ENCODE measurements around the gene NUP93.
"Not testable (repeated sequence)": the region's sequence is repeated elsewhere in the genome, so short reads cannot be mapped to it uniquely, and the experiment has no call there.

The NUP93 gene

DNA sequence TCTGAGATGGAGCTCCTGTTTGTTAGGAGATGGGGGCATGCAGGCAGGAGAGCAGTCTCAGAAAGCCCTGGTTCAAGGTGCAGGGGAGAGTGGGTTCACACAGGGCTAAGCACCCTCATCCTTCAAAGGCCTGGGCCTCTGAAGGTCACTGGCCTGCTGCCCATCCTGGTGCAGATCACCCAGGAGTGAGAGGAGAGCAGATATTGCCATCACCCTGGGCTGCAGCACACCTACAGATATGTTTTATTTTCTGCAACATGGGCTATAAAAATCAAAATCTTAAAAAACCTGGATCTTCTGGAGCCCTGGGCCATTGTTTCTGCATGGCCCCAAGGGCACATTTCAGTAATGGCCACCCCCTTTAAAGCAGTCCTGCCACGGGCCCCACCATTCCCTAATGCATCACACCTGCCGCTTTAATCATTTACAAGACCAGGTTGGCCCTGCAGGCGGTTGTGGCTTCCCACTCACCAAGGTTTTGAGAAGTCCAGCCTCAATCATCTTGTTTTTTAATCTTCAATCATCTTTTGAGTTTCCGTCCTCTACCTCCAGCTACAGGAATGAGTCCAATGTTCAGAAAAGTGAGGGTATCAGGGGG lies 20.4 kb upstream of the NUP93 start:
- no peak for DNase-seq (ENCODE audit: low read depth)

DNA sequence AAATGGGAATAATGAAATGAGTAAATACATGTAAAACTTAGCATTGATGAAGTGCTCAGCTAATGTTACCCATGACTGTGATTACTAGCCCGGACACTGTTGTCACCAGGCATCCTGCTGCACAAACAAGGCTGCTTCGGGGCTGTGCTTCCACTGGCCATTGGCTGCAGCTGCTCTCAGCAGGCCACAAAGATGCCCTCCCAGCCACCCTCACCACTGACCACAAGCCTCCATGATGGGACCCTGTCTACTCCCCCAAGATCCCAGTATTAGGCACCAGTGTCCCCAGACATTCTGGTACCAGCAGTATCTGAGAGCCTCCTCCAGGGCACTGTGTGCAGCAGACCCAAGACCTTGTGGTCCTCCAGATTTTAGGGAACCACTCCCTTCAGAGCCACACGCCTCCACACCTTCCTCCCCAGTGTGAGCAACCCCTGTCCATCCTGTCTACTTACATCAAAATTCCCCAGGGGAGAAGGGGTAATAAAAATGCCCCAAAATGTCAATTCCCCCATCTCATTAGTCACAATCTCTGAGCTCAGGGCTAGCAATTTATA lies 19.7 kb upstream of the NUP93 start:
- no peak for DNase-seq (ENCODE audit: low read depth)

DNA sequence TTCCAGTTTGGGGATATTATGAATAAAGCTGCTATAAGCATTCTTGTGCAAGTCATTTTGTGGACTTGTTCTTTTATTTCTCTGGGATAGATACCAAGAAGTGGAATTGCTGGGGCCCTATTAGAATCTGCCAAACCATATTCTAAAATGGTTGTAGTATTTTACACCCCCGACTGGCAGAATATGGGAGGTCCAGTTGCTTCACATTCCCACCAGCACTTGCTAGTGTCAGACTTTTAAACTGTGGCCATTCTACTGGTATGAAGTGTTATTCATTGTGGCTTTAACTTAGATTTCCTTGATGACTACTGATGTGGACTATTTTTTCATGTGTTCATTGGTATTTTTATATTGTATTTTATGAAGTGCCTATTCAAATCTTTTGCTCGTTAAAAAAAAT lies 18.1 kb upstream of the NUP93 start:
- DNase-seq (ENCODE audit: low read depth), result no peak

DNA sequence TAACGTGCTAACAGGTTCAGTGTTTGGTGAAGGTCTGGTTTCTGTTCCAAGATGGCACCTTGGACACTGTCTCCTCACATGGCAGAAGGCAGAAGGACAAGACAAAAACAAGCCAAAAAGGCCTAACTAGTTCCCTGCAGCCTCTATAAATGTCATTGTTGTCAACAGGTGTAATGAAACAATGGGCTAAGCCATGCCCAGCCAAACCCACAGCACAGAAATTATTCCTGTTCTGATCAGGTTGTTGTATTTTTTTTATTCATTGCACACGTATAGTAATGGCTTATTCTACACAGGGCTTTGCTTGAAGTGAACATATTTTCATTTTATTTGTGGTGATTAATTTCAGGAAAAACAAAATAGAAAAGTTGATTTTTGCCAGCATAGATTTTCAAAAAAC lies 16.1 kb upstream of the NUP93 start:
- DNase-seq (ENCODE audit: low read depth), result no peak

DNA sequence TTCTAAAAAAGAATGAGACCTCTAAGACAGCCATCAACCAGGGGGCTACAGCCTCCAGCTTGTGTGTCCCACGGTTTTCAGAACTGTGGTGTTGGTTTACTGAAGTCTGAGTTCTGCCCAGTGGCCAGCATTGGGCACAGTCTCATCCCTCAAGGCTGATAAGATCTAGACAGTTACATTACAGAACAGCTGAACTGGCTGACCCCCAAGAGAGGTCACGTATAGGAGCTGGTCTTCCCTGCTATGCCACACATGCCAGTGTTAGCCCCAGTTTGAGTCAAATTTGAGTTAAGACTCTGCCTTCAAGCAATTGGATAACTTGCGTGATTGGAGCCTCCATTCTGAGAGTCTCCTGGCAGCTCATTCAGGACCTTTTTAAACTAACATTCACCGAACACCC lies 14.8 kb upstream of the NUP93 start:
- DNase-seq (ENCODE audit: low read depth), result no peak

DNA sequence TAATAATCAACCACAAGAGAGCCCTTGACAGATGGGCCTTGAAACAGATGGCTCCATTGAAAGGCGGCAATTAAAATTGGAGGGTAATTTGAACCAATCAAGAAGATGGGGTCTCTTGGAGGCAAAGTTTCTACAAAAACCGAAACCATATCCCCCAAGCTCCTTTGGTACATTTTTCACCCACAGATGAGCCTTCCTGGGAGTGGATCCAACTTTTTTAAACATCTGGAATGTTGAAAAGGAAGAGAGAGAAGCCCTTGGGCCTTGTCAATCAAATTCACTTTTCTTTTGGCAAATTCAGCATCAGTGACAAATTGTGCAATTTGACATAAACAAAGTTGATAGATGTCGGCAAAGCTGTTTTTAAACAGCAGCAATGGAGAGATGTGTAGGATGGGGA lies 13.2 kb upstream of the NUP93 start:
- no peak for DNase-seq (ENCODE audit: low read depth)

DNA sequence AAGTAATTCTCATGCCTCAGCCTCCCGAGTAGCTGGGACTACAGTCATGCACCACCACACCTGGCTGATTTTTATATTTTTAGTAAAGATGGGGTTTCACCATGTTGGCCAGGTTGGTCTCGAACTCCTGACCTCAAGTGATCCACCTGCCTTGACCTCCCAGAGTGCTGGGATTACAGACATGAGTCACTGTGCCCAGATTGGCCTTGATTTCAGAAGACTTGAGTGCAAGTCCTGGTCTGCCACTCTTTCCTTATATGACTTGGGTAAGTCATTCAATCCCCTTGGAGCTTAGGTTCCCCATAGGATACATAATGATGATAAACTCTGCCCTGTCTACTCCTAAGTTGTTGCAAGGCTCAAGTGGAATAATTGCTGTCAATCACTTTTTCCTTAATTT lies 12.4 kb upstream of the NUP93 start:
- DNase-seq (ENCODE audit: low read depth), result not testable (repeated sequence)

DNA sequence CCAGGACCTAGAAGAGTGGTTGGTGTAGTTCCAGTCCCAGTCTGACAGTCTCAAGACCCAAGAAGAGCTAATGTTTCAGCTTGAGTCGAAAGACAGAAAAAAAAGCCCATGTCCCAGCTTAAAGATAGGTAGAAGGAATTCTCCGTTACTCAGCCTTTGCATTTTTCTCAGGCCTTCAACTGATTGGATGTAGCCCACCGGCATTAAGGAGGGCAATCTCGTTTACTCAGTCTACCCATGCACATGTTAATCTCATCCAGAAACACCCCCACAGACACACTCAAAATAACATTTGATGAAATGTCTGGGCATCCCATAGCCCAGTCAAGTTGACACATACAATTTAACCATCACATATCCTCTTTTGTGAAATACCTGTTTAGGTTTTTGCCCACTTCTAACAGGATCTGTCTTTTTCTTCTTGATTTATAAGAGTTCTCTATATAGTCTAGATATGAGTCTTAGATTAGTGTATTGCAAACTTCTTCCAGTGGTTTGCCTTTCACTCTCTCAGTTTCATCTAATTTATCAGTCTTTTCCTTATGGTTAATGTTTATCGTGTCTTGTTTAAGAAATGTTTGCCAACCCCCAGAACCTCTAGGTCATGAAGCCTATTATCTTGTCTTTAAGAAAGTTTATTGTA lies 7.6 kb upstream of the NUP93 start:
- no peak for DNase-seq (ENCODE audit: low read depth)

DNA sequence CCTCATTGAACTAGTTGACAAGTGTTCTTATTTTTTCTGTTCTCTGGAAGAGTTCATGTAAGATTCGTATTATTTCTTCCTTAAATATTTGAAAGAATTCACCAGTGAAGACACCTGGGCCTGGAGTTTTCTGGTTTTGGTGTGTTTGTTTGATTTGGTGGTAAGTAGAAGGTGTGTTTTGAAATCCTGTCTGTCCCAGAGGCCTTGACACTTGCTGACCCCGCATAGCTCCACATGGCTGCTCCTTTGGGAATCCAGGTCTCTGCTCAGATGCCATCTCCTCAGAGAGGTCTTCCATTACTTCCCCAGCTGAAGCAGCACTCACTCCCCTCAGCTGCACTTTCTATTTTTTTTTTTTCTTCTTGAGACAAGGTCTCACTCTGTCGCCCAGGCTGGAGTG lies 5.7 kb upstream of the NUP93 start:
- no peak for DNase-seq (ENCODE audit: low read depth)

DNA sequence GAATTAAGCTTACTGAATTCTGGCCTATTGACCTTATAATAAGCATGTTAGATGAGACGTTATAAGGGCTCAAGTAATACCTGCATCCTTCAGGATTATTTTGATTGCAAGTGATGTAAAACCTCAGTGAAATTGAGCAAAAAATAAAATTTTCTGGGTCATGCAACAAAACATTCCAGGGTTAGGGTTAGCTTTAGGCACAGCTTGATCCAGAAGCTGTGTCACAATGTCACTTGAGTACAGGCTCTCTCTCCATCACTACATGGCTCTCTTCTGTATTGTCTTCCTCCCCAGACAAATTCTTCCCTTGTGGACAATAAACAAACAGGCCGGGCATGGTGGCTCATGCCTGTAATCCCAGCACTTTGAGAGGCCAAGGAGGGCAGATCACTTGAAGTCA lies 3.6 kb upstream of the NUP93 start:
- DNase-seq (ENCODE audit: low read depth), result no peak

DNA sequence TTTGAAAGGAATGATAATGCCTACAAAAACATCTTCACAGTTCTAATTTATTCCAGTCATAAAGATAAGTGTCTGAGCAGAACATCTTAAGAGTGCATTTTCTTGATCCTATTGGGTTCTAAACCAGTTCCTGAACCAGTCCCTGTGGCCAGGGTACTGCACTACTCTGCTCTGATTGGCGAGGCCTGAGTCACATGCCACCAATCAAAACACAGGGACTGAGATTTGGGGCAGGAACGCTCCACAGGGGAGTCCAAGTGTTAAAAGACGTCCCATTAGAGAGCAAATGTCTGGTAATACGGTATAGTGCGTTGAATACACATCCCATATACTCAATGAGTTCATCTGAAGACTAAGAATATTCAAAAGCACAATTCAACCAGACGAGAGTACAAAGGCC lies 3.0 kb upstream of the NUP93 start:
- DNase-seq (ENCODE audit: low read depth), result no peak

DNA sequence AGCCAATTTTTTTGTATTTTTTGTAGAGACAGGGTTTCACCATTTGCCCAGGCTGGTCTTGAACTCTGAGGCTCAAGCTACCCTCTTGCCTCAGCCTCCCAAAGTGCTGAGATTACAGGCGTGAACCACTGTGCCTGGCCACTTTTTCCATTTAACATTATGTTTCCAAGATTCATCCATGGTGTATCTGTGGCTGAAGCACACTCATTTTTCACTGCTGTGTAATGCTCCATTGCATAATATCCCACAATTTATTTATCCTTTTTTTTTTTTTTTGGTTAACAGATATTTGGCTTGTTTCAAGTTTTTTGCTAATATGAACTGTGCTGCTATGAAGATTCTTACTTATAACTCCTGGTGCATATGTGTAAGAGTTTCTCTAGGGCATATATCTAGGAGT lies 1.9 kb upstream of the NUP93 start:
- no peak for DNase-seq (ENCODE audit: low read depth)

DNA sequence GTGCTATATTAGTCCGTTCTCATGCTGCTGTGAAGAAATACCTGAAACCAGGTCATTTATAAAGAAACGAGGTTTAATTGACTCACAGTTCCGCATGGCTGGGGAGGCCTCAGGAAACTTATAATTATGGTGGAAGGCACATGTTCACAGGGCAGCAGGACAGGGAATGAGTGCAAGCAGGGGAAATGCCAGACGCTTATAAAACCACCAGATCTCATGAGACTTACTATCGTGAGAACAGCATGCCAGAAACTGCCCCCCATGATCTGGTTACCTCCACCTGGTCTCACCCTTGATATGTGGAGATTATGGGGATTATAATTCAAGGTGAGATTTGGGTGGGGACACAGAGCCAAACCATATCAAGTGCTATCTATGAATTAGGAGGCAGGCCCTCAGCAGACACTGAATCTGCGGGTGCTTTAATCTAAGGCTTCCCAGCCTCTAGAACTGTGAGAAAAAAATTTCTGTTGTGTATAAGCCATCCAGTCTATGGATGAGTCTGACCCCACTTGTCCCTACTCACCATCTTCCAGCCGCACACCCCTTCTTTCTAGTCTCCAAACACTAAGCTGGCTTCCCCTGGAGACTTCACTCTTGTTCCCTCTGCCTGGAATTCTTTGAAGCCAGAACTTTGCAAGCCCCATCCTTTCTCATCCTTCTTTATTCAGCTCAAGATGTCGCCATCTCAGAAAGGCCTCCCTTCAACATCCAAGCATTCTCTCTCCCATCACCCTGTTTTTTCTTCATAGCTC lies 772 bp upstream of the NUP93 start:
- no peak for DNase-seq (ENCODE audit: low read depth)

DNA sequence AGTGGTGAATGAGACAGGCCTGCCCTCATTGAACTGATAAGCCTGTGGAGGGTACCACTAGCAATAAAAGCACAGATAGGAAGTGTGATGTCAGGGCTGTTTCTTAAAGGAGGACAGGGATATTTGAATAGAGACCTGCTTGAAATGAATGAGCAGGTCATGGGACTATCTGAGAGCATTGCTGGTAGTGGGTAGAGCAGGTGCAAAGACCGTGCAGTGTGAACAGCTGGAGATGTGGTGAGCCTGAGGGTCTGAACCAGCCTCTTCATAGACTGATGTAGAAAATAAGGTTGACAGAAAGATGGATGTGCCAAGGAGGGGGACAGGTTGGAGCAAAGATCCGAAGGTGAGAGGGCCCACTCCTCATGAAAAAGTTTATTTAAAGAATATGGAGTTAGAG lies 2.4 kb downstream of the NUP93 start:
- DNase-seq (ENCODE audit: low read depth), result no peak

DNA sequence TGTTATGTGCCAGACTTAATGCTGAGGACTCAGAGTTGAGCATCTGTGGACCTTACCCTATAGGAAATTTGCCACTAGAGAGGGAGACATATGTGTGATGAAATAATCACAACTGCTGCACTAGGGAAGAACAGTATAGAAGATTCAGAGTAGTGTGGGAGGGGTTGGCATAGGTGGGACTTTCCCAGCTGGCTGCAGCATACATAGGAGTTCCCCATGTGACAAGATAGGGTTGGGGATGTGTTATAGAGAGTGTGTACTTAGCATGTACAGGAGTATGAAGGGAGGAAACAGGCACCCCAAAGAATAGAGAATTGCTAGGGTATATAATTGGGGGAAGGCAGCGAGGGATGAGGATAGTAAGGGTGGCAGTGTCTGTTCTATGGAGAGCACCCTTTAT lies 2.9 kb downstream of the NUP93 start:
- DNase-seq (ENCODE audit: low read depth), result no peak

DNA sequence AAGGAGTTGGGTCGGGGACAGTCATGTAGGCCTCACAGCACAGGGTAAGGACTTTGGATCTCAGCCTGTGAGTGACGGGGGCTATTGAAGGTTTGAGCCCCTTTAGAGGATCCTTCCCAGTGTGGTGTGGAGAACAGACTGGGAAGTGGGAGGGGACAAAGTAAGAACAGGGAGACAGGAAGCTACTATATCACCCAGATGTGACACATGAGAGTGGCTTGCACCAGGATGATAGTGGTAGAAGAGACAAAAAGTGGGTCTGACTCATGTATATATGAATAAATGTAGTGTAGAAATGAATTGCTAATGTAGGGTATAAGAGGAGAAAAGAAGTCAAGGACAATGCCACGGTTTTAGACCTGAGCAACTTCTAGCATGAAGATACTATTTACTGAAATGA lies 4.5 kb downstream of the NUP93 start:
- no peak for DNase-seq (ENCODE audit: low read depth)

DNA sequence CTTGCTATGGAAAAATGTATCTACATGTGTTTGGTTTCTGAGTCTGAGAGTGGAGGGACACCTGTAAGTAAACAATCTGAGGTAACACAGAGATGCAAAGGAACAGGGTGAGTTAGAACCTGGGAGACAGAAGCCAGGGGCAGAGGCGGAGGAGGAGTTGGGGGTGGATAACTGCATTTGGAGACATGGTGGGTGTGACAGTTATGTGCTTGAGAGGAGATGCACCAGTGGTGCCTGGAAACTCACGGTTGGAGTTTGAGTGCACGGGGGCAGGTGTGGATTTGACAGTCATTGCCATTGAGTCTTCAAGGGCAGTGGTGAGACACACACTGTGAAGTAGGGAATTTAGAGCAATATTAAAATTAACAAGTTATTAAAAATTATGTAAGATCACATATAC lies 6.5 kb downstream of the NUP93 start:
- DNase-seq (ENCODE audit: low read depth), result no peak

DNA sequence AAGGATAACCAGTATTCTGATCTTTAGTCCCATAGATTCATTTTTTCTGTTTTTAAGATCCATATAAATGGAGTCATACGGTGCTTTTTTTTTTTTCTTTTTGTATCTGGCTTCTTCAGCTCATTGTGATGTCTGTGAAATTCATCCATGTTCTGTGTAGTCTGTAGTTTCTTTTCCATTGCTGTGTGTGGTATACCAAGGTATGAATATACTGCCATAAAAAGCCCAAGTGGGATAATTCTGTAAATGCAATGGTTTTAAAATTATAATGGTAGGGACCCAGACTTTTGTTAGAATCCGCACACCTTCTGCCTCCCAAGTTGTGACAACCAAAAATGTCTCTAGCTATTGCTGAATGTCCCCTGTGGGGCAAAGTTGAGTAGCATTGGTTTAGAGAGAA lies 7.6 kb downstream of the NUP93 start:
- no peak for DNase-seq (ENCODE audit: low read depth)

DNA sequence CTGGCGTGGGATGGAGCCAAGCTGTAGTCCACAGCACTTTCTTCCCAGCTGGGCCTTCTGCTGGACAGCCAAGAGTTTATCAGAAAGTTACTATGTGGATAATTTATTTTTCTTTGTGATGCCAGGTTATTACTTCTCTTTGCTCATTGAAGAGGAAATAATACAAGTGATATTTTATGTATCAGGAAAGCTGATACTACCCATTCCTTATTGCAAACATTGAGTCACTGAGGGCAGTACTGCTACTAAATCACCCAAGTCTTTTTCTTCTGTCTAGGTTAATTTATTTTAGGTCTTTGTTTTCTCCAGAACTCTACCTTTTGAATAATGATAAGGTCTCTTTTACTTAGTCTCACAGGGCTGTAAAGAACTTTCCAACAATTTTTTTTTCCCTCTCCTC lies 8.3 kb downstream of the NUP93 start:
- no peak for DNase-seq (ENCODE audit: low read depth)

DNA sequence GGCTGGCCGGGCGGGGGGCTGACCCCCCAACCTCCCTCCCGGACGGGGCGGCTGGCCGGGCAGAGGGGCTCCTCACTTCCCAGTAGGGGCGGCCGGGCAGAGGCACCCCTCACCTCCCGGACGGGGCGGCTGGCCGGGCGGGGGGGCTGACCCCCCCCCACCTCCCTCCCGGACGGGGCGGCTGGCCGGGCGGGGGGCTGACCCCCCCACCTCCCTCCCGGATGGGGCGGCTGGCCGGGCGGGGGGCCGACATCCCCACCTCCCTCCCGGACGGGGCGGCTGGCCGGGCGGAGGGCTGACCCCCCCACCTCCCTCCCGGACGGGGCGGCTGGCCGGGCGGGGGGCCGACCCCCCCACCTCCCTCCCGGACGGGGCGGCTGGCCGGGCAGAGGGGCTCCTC lies 9.4 kb downstream of the NUP93 start:
- DNase-seq (ENCODE audit: low read depth), result not testable (repeated sequence)

DNA sequence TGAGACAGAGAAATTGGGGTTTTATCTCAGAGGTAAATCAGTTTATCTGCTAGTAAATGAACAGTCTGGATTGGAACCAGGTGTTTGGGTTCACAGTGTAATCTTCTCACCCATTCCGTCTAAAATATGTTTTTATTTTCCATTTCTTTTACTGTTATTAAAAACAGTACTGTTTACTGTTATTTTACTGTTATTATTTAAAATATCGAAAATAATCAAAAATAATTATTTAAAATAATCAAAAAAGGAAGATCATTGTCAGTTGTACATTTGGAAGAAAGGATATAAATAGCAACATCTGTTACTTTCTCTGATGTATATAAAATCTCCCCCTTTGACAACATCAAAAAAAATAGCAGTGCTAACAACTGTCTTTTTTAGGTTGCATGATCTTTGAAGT lies 11.5 kb downstream of the NUP93 start:
- no peak for DNase-seq (ENCODE audit: low read depth)

DNA sequence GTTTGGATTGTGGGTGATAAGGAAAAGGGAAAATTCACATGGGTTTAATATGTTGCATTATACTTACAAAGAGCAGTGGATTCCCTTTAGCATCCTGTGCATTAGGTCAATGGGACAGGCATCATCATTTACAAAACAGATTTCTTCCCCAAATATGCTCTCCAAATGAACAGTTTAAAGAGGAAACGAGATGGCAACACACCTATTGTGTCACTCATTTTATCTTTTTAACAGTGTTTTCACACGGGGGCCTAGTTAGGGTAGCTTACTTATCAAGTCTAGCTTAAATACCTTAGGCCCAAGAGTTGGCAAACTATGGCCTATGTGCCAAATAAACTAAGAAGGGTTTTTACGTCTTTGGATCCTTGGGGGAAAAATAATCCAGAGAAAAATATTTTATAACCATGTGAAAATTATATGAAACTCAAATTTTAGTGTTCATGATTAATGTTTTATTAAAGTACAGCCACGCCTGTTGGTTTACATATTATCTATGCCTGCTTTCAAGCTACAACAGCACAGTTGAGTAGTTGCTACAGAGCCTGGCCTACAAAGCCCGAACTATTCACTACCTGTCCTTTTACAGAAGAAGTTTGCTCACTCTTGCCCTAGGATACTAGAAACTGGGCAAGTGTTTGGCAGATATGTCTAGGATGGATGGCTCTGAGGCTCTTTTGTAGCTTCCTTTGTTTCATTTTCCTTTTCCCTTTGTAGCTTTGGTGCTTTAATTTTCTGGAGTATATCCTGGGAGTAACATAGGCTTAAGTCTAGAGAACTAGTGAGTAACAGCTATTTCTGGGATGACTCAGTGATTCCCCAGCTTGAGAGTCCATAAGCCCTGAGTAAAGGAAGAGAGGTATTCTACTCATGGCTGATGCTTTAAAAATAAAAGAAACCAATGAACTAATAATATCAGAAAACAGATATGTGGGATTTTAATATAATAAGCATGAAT lies 12.4 kb downstream of the NUP93 start:
- DNase-seq (ENCODE audit: low read depth), result no peak

All from stimulated activated CD8-positive, alpha-beta memory T cell treated with anti-CD3 and anti-CD28 coated beads, Interleukin-4, amount 100 ng/mL, for 24 hours (primary cell).